ENCODE data around the gene ATP8A1. TPM values are rescaled to one million over a fixed set of nuclear protein-coding genes. Genes with fewer than 3 reads are reported as not detected.
A peak's percentile ranks its signal among the peaks of the same experiment; 100 is the strongest.

ATP8A1 gene
- total and polyA plus RNA-seq, 2 of the 4 experiments (the other 2 are of a cell fraction): 0.12 to 0.36 TPM

DNA sequence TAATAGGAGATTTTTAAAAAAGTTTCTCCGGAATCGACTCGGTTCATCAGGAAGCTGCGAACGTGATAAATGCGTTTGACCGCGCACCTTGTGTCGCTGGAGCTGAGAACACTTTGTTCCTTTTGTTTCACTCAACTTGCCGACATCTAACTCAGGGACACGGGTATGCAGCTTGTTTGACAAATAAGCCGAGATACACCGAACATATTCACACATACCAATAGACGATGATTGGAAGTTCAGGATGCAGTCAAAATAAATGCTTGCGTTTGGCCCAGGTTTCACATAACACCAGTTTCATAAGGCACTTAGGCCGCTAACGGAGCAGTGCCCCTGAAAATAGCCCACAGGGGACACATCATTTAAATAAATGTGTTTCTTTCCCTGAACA, 260.5 kb downstream of the ATP8A1 start:
- CTCF ChIA-PET: interaction anchor here (1.1 to 1.4 kb wide), 3 partner anchors 25 to 123 kb away, joined by 3 read pairs; no protein-coding TSS in a partner anchor
- Histone ChIP-seq H4K20me1 (ENCODE audit: insufficient read depth, low read length) (no peaks in the 10 kb centered on the region), H3K56ac (ENCODE audit: extremely low read depth, insufficient read depth, low read length) (no peak overlapping the region), H2AK5ac (ENCODE audit: low read depth, low read length) (peak overlapping the region; percentile 38; the same call in 1 of the 2 replicates), H3K4ac (ENCODE audit: low read depth, low read length) (no peak overlapping the region), H2BK15ac (ENCODE audit: low read depth, low read length) (no peak overlapping the region), H3K79me1 (ENCODE audit: low read depth in 1 of 2, low read length in 2 of 2) (peaks cover 0 to 3% of the 10 kb centered on the region in 2 experiments; a peak in 1 of 4 replicates), H3K4me1 (ENCODE audit: control insufficient read depth, insufficient read depth, low read length) (peaks cover 2% of the 10 kb centered on the region; the same call in 1 of the 2 replicates), H2BK120ac (ENCODE audit: low read depth, low read length) (no peak overlapping the region; the same call in 1 of the 2 replicates), H2AFZ (replicated peaks; ENCODE audit: low read length, poor library complexity) (no peak overlapping the region), H2BK20ac (ENCODE audit: low read depth, low read length) (no peak overlapping the region), H2AK9ac (replicated peaks; ENCODE audit: low read depth, low read length, poor library complexity) (no peak overlapping the region), H3K9ac (ENCODE audit: low read depth, low read length) (no peak overlapping the region), H3K9me3 (ENCODE audit: control insufficient read depth, insufficient read depth, low read length) (no peaks in the 10 kb centered on the region), H4K91ac (ENCODE audit: insufficient read depth, low read depth, low read length) (no peak overlapping the region), H2BK5ac (ENCODE audit: low read depth, low read length, poor library complexity, severe bottlenecking) (no peak overlapping the region), H3K36me3 (ENCODE audit: control insufficient read depth, insufficient read depth, low read length) (peaks cover 13% of the 10 kb centered on the region; the same call in 1 of the 2 replicates), H3K18ac (ENCODE audit: low read depth, low read length) (no peak overlapping the region), H4K5ac (ENCODE audit: low read depth, low read length) (no peak overlapping the region), H3K27ac (ENCODE audit: insufficient read depth, low read length) (no peak overlapping the region), H3K14ac (replicated peaks; ENCODE audit: low read depth, low read length) (no peak overlapping the region), H3K27me3 (ENCODE audit: control insufficient read depth, insufficient read depth, low read length) (peaks cover 2% of the 10 kb centered on the region; the same call in 1 of the 2 replicates), H3K4me2 (ENCODE audit: low read depth, low read length) (no peak overlapping the region), H3K23ac (ENCODE audit: low read depth, low read length) (no peak overlapping the region), H4K8ac (ENCODE audit: low read depth in 2 of 2, low read length in 2 of 2) (no peak overlapping the region), H3K9me1 (ENCODE audit: insufficient read depth, low read length) (no peaks in the 10 kb centered on the region), H3K4me3 (ENCODE audit: insufficient read depth, low read depth, low read length) (no peak overlapping the region)
- DNase-seq: no peak
- ATAC-seq (ENCODE audit: low read depth): no peak
- in situ Hi-C loops (cut with MboI; ENCODE audit: low sequenced_read_pairs): no loop called here
- WGBS, 2 experiments (ENCODE audit: extremely low coverage in 2 of 2, insufficient read length in 1 of 2): 89% methylated on average over 9 of the region's 17 CpGs; no CpG with 5 or more reads in 1 of the 2 experiments
- POLR2A ChIA-PET (ENCODE audit: unreplicated experiment): no interaction called here
- dilution Hi-C loops (cut with HindIII; ENCODE audit: low sequenced_read_pairs, unreplicated experiment): no loop called here
- intact Hi-C loops (cut with micrococcal nuclease): no loop called here
- BruUV-seq (replicated peaks): no TSS peak
- TF ChIP-seq RAD21 (IDR thresholded peaks at IDR 0.05; ENCODE audit: low read length) (no peak), SMC3 (IDR thresholded peaks at IDR 0.05; ENCODE audit: low read depth, low read length) (no peak), FOS (IDR thresholded peaks at IDR 0.05; ENCODE audit: low read depth, low read length) (no peak), NFE2L2 (IDR thresholded peaks at IDR 0.05; ENCODE audit: low read depth, low read length) (no peak)
- TF ChIP-seq, protein P1, sequence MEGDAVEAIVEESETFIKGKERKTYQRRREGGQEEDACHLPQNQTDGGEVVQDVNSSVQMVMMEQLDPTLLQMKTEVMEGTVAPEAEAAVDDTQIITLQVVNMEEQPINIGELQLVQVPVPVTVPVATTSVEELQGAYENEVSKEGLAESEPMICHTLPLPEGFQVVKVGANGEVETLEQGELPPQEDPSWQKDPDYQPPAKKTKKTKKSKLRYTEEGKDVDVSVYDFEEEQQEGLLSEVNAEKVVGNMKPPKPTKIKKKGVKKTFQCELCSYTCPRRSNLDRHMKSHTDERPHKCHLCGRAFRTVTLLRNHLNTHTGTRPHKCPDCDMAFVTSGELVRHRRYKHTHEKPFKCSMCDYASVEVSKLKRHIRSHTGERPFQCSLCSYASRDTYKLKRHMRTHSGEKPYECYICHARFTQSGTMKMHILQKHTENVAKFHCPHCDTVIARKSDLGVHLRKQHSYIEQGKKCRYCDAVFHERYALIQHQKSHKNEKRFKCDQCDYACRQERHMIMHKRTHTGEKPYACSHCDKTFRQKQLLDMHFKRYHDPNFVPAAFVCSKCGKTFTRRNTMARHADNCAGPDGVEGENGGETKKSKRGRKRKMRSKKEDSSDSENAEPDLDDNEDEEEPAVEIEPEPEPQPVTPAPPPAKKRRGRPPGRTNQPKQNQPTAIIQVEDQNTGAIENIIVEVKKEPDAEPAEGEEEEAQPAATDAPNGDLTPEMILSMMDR (conservative IDR thresholded peaks at IDR 0.05; ENCODE audit: low read depth, low read length): no peak

Data from IMR-90 (cell line).